Endothelial cell of umbilical vein (primary cell): ENCODE results near the gene CTTNBP2. TPM values are rescaled to one million over a fixed set of nuclear protein-coding genes. Genes with fewer than 3 reads are reported as not detected.
A peak's percentile ranks its signal among the peaks of the same experiment; 100 is the strongest.

Source experiments
- BruUV-seq: library from RNA; stranded (reverse); fragments of 400-500 nt; replicated peaks from 2 replicates; lab custom pipeline; 2021; lab: Mats Ljungman, UMichigan
- CTCF ChIA-PET: fragments of 300-600, 350-600 bp; sonication (Branson Sonifier 250); formaldehyde crosslinking; loops from one replicate; lab custom pipeline; 2021; ENCODE audit warnings: antibody characterized with exemption, inconsistent platforms; lab: Charles Lee
- POLR2A ChIA-PET: fragments of 300-600, 350-600 bp; sonication (Branson Sonifier 250); formaldehyde crosslinking; loops from one replicate; lab custom pipeline; 2021; ENCODE audit warnings: antibody characterized with exemption, inconsistent platforms; lab: Charles Lee
- DNase-seq: peaks from one replicate; pipeline ENCODE4 v3.0.0-alpha.2; 2011; ENCODE audit warnings: low read depth, low spot score
- FAIRE-seq: peaks from 2 replicates; lab custom pipeline; 2011; peaks lifted over from hg19 to GRCh38; lab: Jason Lieb, UNC
- H2AFZ ChIP-seq: 2 replicates; pipeline ENCODE4 v1.6.0; 2012; ENCODE audit warnings: low read depth, low read length, control low read depth, inconsistent platforms
- H3K27ac ChIP-seq: 2 replicates; pipeline ENCODE4 v1.5.1; 2011; ENCODE audit warnings: low read depth, mild to moderate bottlenecking, control low read depth, low read length, moderate library complexity; ENCODE audit not compliant: insufficient read depth
- H3K27me3 ChIP-seq, 2 experiments: 2 replicates each; pipeline versions ENCODE4 v1.6.0 to v1.6.1; 2011; ENCODE audit warnings: low read length in 2 of 2, mixed read lengths in 1 of 2; ENCODE audit not compliant: control insufficient read depth in 2 of 2, insufficient read depth in 2 of 2
- H3K36me3 ChIP-seq, 2 experiments: 2 replicates in 1 of 2; 3 replicates in 1 of 2; pipeline ENCODE4 v1.5.1; 2011; ENCODE audit warnings: low read length in 2 of 2, mild to moderate bottlenecking in 1 of 2, moderate library complexity in 1 of 2; ENCODE audit not compliant: control insufficient read depth in 2 of 2, insufficient read depth in 2 of 2; ENCODE audit errors: extremely low read depth in 1 of 2
- H3K4me1 ChIP-seq: 3 replicates; pipeline ENCODE4 v1.5.1; 2011; ENCODE audit warnings: mild to moderate bottlenecking, low read length; ENCODE audit not compliant: control insufficient read depth, insufficient read depth; ENCODE audit errors: extremely low read depth
- H3K4me2 ChIP-seq: 2 replicates; pipeline ENCODE4 v1.6.1; 2011; ENCODE audit warnings: low read length, control low read depth, mixed read lengths; ENCODE audit not compliant: insufficient read depth
- H3K4me3 ChIP-seq, 3 experiments: fragments of 200-600 bp in 1 of 3; sonication (generic), shearing (Covaris generic) in 1 of 3; replicated peaks in 1 of 3; 2 replicates each; pipeline ENCODE4 v1.5.1; 2011 to 2016; ENCODE audit warnings: control low read depth in 3 of 3, low read length in 3 of 3, mild to moderate bottlenecking in 2 of 3, inconsistent platforms in 1 of 3, low read depth in 1 of 3, moderate library complexity in 1 of 3; ENCODE audit not compliant: insufficient read depth in 1 of 3
- H3K79me2 ChIP-seq: 2 replicates; pipeline ENCODE4 v1.6.0; 2012; ENCODE audit warnings: low read length, inconsistent platforms; ENCODE audit not compliant: control insufficient read depth, insufficient read depth
- H3K9ac ChIP-seq: replicated peaks from 2 replicates; pipeline ENCODE3; 2011; ENCODE audit warnings: low read length, control low read depth; ENCODE audit not compliant: insufficient read depth; ENCODE audit errors: extremely low read depth
- H3K9me1 ChIP-seq: replicated peaks from 3 replicates; pipeline ENCODE4 v1.6.0; 2011; ENCODE audit warnings: mild to moderate bottlenecking, low read length; ENCODE audit not compliant: control insufficient read depth, insufficient read depth; ENCODE audit errors: extremely low read depth
- H3K9me3 ChIP-seq: replicated peaks from 2 replicates; pipeline ENCODE4 v1.5.1; 2012; ENCODE audit warnings: low read length, inconsistent platforms; ENCODE audit not compliant: control insufficient read depth, insufficient read depth
- H4K20me1 ChIP-seq: replicated peaks from 2 replicates; pipeline ENCODE3; 2011; ENCODE audit warnings: mild to moderate bottlenecking, low read length; ENCODE audit not compliant: control insufficient read depth, insufficient read depth; ENCODE audit errors: extremely low read depth
- FOS ChIP-seq: IDR thresholded peaks from 2 replicates; pipeline ENCODE4 v1.6.1; 2011; ENCODE audit warnings: mild to moderate bottlenecking, low read length, moderate library complexity, borderline replicate concordance; ENCODE audit not compliant: insufficient read depth
- GATA2 ChIP-seq: IDR thresholded peaks from 2 replicates; pipeline ENCODE4 v1.7.0; 2011; ENCODE audit warnings: low read depth, mild to moderate bottlenecking, moderate library complexity, mixed read lengths, low read length; ENCODE audit not compliant: insufficient read length, insufficient read depth
- JUN ChIP-seq: IDR thresholded peaks from 2 replicates; pipeline ENCODE4 v1.6.1; 2011; ENCODE audit warnings: borderline replicate concordance, low read depth; ENCODE audit not compliant: insufficient read length, insufficient read depth
- MYC ChIP-seq: IDR thresholded peaks from one replicate; pipeline ENCODE4 v1.6.1; 2011; ENCODE audit warnings: mild to moderate bottlenecking, low read depth, low read length
- POLR2A ChIP-seq: IDR thresholded peaks from 2 replicates; pipeline ENCODE4 v1.6.1; 2012; ENCODE audit warnings: low read depth, mild to moderate bottlenecking, control low read depth, low read length
- POLR2AphosphoS5 ChIP-seq: IDR thresholded peaks from 2 replicates; pipeline ENCODE4 v1.6.1; 2012; ENCODE audit warnings: low read depth, mild to moderate bottlenecking, control low read depth, low read length, moderate library complexity; ENCODE audit not compliant: insufficient read depth
- dilution Hi-C: fragments of 300-500 bp; cut with MboI; formaldehyde crosslinking; loops from one replicate; pipeline ENCODE4 v1.15.0; 2019; ENCODE audit warnings: low sequenced_read_pairs; ENCODE audit not compliant: extremely low pct_ligation_motif_present
- intact Hi-C: fragments of 100-400 bp; cut with micrococcal nuclease; formaldehyde crosslinking; loops from one replicate; pipeline ENCODE4 v1.10.0; 2022
- polyA plus RNA-seq, 4 experiments: library from polyadenylated mRNA; depleted of rRNA in 3 of 4; stranded (reverse) in 3 of 4; unstranded in 1 of 4; fragments of >200 nt; gene quantifications; 2 replicates each; pipeline versions ENCODE4 v1.2.1 to v1.2.3, GENCODE V29; 2011 to 2012; ENCODE audit warnings: missing spikeins in 1 of 4
- total RNA-seq: library from RNA; stranded (reverse); gene quantifications from 2 replicates; pipeline ENCODE4 v1.2.3, GENCODE V29; 2021
- TF ChIP-seq, protein P1 (sequence below): IDR thresholded peaks from 2 replicates; pipeline ENCODE4 v1.6.1; 2011; ENCODE audit not compliant: insufficient read depth, insufficient read length
- TF ChIP-seq, protein P2 (sequence below), 2 donors: IDR thresholded peaks; 1 replicate in 1 of 2; 2 replicates in 1 of 2; pipeline ENCODE4 v1.5.1; 2011; ENCODE audit warnings: low read length in 2 of 2, mild to moderate bottlenecking in 2 of 2, moderate library complexity in 2 of 2, control low read depth in 1 of 2, inconsistent platforms in 1 of 2, low read depth in 1 of 2; ENCODE audit not compliant: insufficient read depth in 1 of 2; ENCODE audit errors: extremely low read depth in 1 of 2

CTTNBP2 gene
- total and polyA plus RNA-seq, 2 donors (not counting 3 experiments of a cell fraction or from before 2014, with no cell fraction given): 0.08 to 0.35 TPM

DNA sequence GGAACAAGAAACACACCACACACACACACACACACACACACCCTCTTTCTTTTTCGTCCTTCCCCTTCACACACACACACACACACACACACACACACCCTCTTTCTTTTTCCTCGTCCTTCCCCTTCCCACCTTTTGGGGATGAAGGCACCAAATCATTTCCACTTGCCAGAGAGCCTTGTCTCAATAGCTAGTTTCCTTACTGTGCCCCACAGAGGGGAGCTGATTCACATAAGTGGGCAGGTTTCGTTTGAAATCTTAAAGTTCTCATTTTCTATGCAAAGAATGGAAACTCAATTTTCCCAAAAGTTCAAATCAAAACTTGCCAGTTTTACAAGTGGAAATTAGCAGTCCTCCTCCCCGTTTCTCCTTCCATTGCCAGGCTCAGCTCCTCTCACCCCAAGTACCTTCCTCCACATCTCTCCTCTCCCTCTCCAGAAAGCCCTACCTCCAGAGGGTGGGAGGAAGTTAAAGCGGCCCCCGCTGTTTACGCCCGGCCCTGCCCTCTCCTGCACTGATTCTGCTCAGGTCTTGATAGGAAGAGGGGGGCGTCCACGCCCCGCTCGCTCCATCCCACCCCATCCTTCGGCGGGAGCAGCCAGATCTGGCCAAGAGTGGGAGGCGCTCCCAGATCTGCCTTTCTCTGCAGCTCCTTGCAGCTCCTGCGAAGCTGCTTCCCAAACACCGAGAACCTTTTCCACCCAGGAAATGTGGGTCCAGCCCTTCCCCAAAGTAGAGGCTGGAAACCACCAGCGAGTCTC lies 1.3 kb downstream of the CTTNBP2 start:
- H3K4me2 ChIP-seq: peak overlapping the region; percentile 74
- H3K36me3 ChIP-seq: no peaks in the 10 kb centered on the region
- BruUV-seq: no TSS peak
- ChIA-PET POLR2A (no interaction called here), CTCF (interaction anchor here (1.1 to 2.0 kb wide), 2 partner anchors 121 to 413 kb away, joined by 4 read pairs; no protein-coding TSS in a partner anchor)
- intact Hi-C loops (no loop called here), dilution Hi-C loops (no loop called here)
- no peaks in the 10 kb centered on the region for H4K20me1 ChIP-seq
- H3K79me2 ChIP-seq: no peaks in the 10 kb centered on the region
- no peaks in the 10 kb centered on the region for H3K9me3 ChIP-seq
- no peak for DNase-seq
- peak overlapping the region; percentile 9 for H3K9ac ChIP-seq
- no peaks in the 10 kb centered on the region for H3K9me1 ChIP-seq
- FAIRE-seq: peak; percentile 55
- peak overlapping the region; percentile 85 for H2AFZ ChIP-seq
- no peak for TF ChIP-seq POLR2A
- no peak for TF ChIP-seq FOS
- TF ChIP-seq, protein P1, sequence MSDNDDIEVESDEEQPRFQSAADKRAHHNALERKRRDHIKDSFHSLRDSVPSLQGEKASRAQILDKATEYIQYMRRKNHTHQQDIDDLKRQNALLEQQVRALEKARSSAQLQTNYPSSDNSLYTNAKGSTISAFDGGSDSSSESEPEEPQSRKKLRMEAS: no peak
- TF ChIP-seq MYC: no peak
- TF ChIP-seq POLR2AphosphoS5: no peak
- TF ChIP-seq GATA2: no peak
- H3K4me3 ChIP-seq: peak overlapping the region in 1 of 3 experiments; percentile 42
- H3K4me1 ChIP-seq: peaks cover 12% of the 10 kb centered on the region
- no peak overlapping the region for H3K27ac ChIP-seq
- H3K27me3 ChIP-seq: peaks cover 37 to 44% of the 10 kb centered on the region in 2 experiments

DNA sequence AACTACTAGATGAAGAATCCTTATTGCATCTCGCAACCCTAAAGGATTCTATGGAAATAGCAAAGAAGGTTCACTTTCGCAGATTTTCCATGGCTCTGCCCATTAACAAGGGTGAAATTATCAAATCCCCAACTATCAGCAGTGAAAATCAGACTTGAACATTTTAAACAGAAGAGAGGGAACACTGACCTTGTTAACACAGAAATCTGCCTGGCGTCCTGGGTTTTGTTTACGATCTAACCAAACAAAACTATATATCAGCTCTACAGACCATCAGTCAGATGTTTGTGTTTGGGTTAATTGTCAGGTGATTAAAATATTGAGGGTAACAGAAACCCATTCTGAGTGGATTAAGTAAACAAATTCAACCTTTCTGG lies 1.9 kb downstream of the CTTNBP2 start:
- no TSS peak for BruUV-seq
- no peaks in the 10 kb centered on the region for H3K79me2 ChIP-seq
- no peaks in the 10 kb centered on the region for H3K9me3 ChIP-seq
- no peak overlapping the region for H3K9ac ChIP-seq
- no peaks in the 10 kb centered on the region for H3K9me1 ChIP-seq
- H3K4me1 ChIP-seq: peaks cover 12% of the 10 kb centered on the region
- intact Hi-C loops (no loop called here), dilution Hi-C loops (no loop called here)
- ChIA-PET POLR2A (no interaction called here), CTCF (interaction anchor here (1.1 to 1.4 kb wide), 2 partner anchors 9 to 120 kb away, joined by 4 read pairs; no protein-coding TSS in a partner anchor)
- peaks cover 37 to 42% of the 10 kb centered on the region in 2 experiments for H3K27me3 ChIP-seq
- FAIRE-seq (no peak), DNase-seq (no peak)
- H3K36me3 ChIP-seq: no peaks in the 10 kb centered on the region
- TF ChIP-seq POLR2AphosphoS5 (no peak), MYC (no peak), JUN (no peak), GATA2 (no peak), FOS (no peak)
- TF ChIP-seq, protein P1: no peak
- TF ChIP-seq, protein P2, sequence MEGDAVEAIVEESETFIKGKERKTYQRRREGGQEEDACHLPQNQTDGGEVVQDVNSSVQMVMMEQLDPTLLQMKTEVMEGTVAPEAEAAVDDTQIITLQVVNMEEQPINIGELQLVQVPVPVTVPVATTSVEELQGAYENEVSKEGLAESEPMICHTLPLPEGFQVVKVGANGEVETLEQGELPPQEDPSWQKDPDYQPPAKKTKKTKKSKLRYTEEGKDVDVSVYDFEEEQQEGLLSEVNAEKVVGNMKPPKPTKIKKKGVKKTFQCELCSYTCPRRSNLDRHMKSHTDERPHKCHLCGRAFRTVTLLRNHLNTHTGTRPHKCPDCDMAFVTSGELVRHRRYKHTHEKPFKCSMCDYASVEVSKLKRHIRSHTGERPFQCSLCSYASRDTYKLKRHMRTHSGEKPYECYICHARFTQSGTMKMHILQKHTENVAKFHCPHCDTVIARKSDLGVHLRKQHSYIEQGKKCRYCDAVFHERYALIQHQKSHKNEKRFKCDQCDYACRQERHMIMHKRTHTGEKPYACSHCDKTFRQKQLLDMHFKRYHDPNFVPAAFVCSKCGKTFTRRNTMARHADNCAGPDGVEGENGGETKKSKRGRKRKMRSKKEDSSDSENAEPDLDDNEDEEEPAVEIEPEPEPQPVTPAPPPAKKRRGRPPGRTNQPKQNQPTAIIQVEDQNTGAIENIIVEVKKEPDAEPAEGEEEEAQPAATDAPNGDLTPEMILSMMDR (IDR thresholded peaks at IDR 0.05; ENCODE audit: extremely low read depth in 1 of 2, insufficient read depth in 1 of 2, low read depth in 1 of 2, low read length in 2 of 2): no peak
- H3K27ac ChIP-seq: no peak overlapping the region
- no peak overlapping the region for H3K4me2 ChIP-seq
- no peak overlapping the region for H3K4me3 ChIP-seq
- no peaks in the 10 kb centered on the region for H4K20me1 ChIP-seq
- no peak overlapping the region for H2AFZ ChIP-seq
